Neural crest cell (in vitro differentiated cells): ENCODE results near the gene UQCC2. TPM values are rescaled to one million over a fixed set of nuclear protein-coding genes. Genes with fewer than 3 reads are reported as not detected.

ENCODE experiments used
- DNase-seq: peaks from one replicate; pipeline ENCODE4 v3.0.0; 2021; ENCODE audit warnings: low read depth, mixed read lengths, low spot score
- H3K27ac Mint-ChIP-seq: one replicate; pipeline ENCODE4 v1.8.0; 2021; ENCODE audit warnings: mild to moderate bottlenecking, mixed read lengths; ENCODE audit not compliant: unreplicated experiment
- H3K27me3 Mint-ChIP-seq: 2 replicates; pipeline ENCODE4 v1.8.0; 2021; ENCODE audit warnings: low read depth, mild to moderate bottlenecking, mixed read lengths
- H3K36me3 Mint-ChIP-seq: 2 replicates; pipeline ENCODE4 v1.8.0; 2021; ENCODE audit warnings: low read depth, mild to moderate bottlenecking, mixed read lengths
- H3K4me1 Mint-ChIP-seq: 2 replicates; pipeline ENCODE4 v1.8.0; 2021; ENCODE audit warnings: mixed read lengths
- H3K4me3 Mint-ChIP-seq: one replicate; pipeline ENCODE4 v1.8.0; 2021; ENCODE audit warnings: mild to moderate bottlenecking, mixed read lengths
- H3K9me3 Mint-ChIP-seq: 2 replicates; pipeline ENCODE4 v1.8.0; 2021; ENCODE audit warnings: mixed read lengths
- total RNA-seq: library from RNA; stranded (reverse); gene quantifications from 2 replicates; pipeline ENCODE4 v1.2.1, GENCODE V29; 2021
- TF ChIP-seq, protein P1 (sequence below): fragments of 200-600 bp; sonication (generic); conservative IDR thresholded peaks from 2 replicates; pipeline ENCODE4 v1.5.0; 2021; ENCODE audit warnings: antibody characterized with exemption, mild to moderate bottlenecking

UQCC2 gene
- total RNA-seq, 1 donor from 2014 or later, result 116 TPM

- TF ChIP-seq, protein P1, sequence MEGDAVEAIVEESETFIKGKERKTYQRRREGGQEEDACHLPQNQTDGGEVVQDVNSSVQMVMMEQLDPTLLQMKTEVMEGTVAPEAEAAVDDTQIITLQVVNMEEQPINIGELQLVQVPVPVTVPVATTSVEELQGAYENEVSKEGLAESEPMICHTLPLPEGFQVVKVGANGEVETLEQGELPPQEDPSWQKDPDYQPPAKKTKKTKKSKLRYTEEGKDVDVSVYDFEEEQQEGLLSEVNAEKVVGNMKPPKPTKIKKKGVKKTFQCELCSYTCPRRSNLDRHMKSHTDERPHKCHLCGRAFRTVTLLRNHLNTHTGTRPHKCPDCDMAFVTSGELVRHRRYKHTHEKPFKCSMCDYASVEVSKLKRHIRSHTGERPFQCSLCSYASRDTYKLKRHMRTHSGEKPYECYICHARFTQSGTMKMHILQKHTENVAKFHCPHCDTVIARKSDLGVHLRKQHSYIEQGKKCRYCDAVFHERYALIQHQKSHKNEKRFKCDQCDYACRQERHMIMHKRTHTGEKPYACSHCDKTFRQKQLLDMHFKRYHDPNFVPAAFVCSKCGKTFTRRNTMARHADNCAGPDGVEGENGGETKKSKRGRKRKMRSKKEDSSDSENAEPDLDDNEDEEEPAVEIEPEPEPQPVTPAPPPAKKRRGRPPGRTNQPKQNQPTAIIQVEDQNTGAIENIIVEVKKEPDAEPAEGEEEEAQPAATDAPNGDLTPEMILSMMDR, result no peak
- no peak for DNase-seq
- Mint-ChIP-seq H3K4me1 (peaks cover 32% of the 10 kb centered on the region), H3K27ac (no peak overlapping the region), H3K36me3 (peaks cover under 1% of the 10 kb centered on the region), H3K4me3 (no peak overlapping the region), H3K9me3 (no peaks in the 10 kb centered on the region), H3K27me3 (no peaks in the 10 kb centered on the region)
Measured at GRCh38 chr6:33697845-33698244, 13.7 kb downstream of the UQCC2 start.

GRCh38 chr6:33696548-33697518 lies 14.7 kb downstream of the UQCC2 start:
- no peaks in the 10 kb centered on the region for H3K27me3 Mint-ChIP-seq
- DNase-seq, result no peak
- H3K27ac Mint-ChIP-seq, result no peak overlapping the region
- no peak overlapping the region for H3K4me3 Mint-ChIP-seq
- TF ChIP-seq, protein P1, result no peak
- H3K36me3 Mint-ChIP-seq, result peaks cover 5% of the 10 kb centered on the region
- H3K4me1 Mint-ChIP-seq, result peaks cover 30% of the 10 kb centered on the region
- H3K9me3 Mint-ChIP-seq, result no peaks in the 10 kb centered on the region

- Mint-ChIP-seq H3K36me3 (peaks cover 5% of the 10 kb centered on the region), H3K4me3 (no peak overlapping the region), H3K4me1 (peaks cover 27% of the 10 kb centered on the region), H3K27ac (no peak overlapping the region), H3K9me3 (no peaks in the 10 kb centered on the region), H3K27me3 (no peaks in the 10 kb centered on the region)
- no peak for DNase-seq
- TF ChIP-seq, protein P1, result no peak
Measured at GRCh38 chr6:33696076-33696475, 15.4 kb downstream of the UQCC2 start.

DNA sequence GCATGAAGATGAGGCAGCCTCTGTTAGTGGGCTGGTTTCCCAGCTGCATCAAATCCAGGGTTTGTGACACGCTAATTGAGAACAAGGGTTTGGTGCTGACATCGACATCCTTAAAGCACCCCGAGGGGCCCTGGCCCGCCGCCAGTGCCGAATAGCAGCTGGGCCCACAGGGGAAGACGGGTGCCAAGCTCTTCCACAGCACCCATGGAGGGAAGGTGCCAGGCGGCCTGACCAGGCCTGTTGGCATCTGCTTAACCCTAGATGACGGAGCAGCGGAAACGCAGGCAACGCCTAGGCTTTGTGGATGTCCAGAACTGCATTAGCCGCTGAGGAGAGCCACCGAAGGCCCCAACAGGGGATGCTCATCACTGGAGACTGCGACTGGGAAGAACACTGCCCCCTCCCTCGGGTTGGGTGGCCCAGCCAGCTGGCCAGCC lies 16.0 kb downstream of the UQCC2 start:
- Mint-ChIP-seq H3K36me3 (peaks cover 5% of the 10 kb centered on the region), H3K4me1 (peaks cover 26% of the 10 kb centered on the region), H3K27me3 (no peaks in the 10 kb centered on the region), H3K27ac (no peak overlapping the region), H3K4me3 (no peak overlapping the region), H3K9me3 (no peaks in the 10 kb centered on the region)
- DNase-seq, result no peak
- TF ChIP-seq, protein P1, result no peak

DNA sequence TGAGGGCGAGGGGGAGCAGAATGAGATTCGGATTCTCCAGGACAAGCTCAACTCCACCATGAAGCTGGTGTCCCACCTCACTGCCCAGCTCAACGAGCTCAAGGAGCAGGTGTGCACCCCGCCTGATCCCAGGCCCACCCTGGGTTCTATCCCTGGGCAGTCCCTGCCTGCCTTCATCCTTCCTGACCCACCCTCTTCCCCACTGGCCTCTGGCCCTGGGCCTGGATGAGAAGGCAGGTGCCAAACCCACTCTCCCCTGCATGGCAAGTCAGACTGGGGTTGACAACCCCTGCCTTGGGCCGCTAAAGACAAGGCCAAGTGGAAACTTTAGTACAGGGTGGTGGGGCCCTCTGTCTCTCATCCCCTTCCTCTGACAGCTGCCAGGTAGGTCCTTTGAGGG lies 16.5 kb downstream of the UQCC2 start:
- no peak overlapping the region for H3K4me3 Mint-ChIP-seq
- TF ChIP-seq, protein P1, result no peak
- H3K9me3 Mint-ChIP-seq, result no peaks in the 10 kb centered on the region
- H3K27ac Mint-ChIP-seq, result no peak overlapping the region
- peaks cover 22% of the 10 kb centered on the region for H3K4me1 Mint-ChIP-seq
- peaks cover 5% of the 10 kb centered on the region for H3K36me3 Mint-ChIP-seq
- no peaks in the 10 kb centered on the region for H3K27me3 Mint-ChIP-seq
- no peak for DNase-seq
